B cell (primary cell): ENCODE measurements around the gene DUT. TPM values are rescaled to one million over a fixed set of nuclear protein-coding genes. Genes with fewer than 3 reads are reported as not detected.

Experiments used
- ATAC-seq: fragments of 200-7000 bp; cut with Tn5 transposase; one replicate; pipeline ENCODE4 v1.10.0; 2021; ENCODE audit warnings: low read depth, mild to moderate bottlenecking, moderate number of reproducible peaks, moderate library complexity
- CTCF ChIA-PET: fragments of 350-600 bp; sonication (Branson Sonifier 250); formaldehyde crosslinking; loops from one replicate; lab custom pipeline; 2021; ENCODE audit warnings: antibody characterized with exemption, inconsistent platforms; lab: Charles Lee
- POLR2A ChIA-PET: fragments of 350-600 bp; sonication (Branson Sonifier 250); formaldehyde crosslinking; loops from one replicate; lab custom pipeline; 2021; ENCODE audit warnings: antibody characterized with exemption; lab: Charles Lee
- DNase-seq: peaks from one replicate; pipeline ENCODE4 v3.0.0; 2013
- H2AFZ ChIP-seq: 2 replicates; pipeline ENCODE4 v1.6.1; 2012; ENCODE audit warnings: mild to moderate bottlenecking, low read depth, low read length; ENCODE audit not compliant: insufficient read depth, poor library complexity, severe bottlenecking
- H3K27ac ChIP-seq, 2 donors: 1 replicate in 1 of 2; 2 replicates in 1 of 2; pipeline ENCODE4 v1.5.1; 2012 to 2013; ENCODE audit warnings: low read length in 2 of 2, mild to moderate bottlenecking in 2 of 2, moderate library complexity in 1 of 2
- H3K27me3 ChIP-seq, 4 experiments: fragments of 200-600 bp in 1 of 4; sonication (generic) in 1 of 4; replicated peaks in 1 of 4; 1 replicate in 2 of 4; 2 replicates in 2 of 4; pipeline versions ENCODE4 v1.6.1 to v1.7.0; 2013 to 2016; ENCODE audit warnings: low read length in 3 of 4, mild to moderate bottlenecking in 2 of 4, mixed read lengths in 1 of 4, moderate library complexity in 1 of 4; ENCODE audit not compliant: insufficient read depth in 4 of 4, control insufficient read depth in 3 of 4; ENCODE audit errors: control extremely low read depth in 1 of 4
- H3K36me3 ChIP-seq, 2 experiments: replicated peaks in 1 of 2; 1 replicate in 1 of 2; 2 replicates in 1 of 2; pipeline versions ENCODE4 v1.6.1 to v1.7.1; 2013; ENCODE audit warnings: low read length in 1 of 2; ENCODE audit not compliant: insufficient read depth in 2 of 2, control insufficient read depth in 1 of 2; ENCODE audit errors: control extremely low read depth in 1 of 2, extremely low read depth in 1 of 2
- H3K4me1 ChIP-seq, 2 donors: fragments of 200-600 bp in 1 of 2; sonication (generic) in 1 of 2; 1 replicate in 1 of 2; 2 replicates in 1 of 2; pipeline versions ENCODE4 v1.5.1 to v1.6.1; 2013 to 2017; ENCODE audit warnings: low read length in 2 of 2; ENCODE audit not compliant: control insufficient read depth in 2 of 2, insufficient read depth in 2 of 2
- H3K4me2 ChIP-seq: replicated peaks from 2 replicates; pipeline ENCODE3; 2012; ENCODE audit warnings: mild to moderate bottlenecking, low read depth, low read length; ENCODE audit not compliant: poor library complexity, severe bottlenecking
- H3K4me3 ChIP-seq, 5 experiments: fragments of 200-600 bp in 1 of 5; sonication (generic) in 1 of 5; 1 replicate in 3 of 5; 2 replicates in 2 of 5; pipeline versions ENCODE4 v1.5.1 to v1.7.0; 2011 to 2016; ENCODE audit warnings: low read length in 4 of 5, mild to moderate bottlenecking in 4 of 5, low read depth in 2 of 5, control low read depth in 1 of 5, moderate library complexity in 1 of 5; ENCODE audit not compliant: insufficient read depth in 1 of 5; ENCODE audit errors: control extremely low read depth in 1 of 5, extremely low read depth in 1 of 5
- H3K79me2 ChIP-seq: fragments of 200-600 bp; sonication (generic); one replicate; pipeline ENCODE4 v1.6.0; 2016; ENCODE audit warnings: low read length; ENCODE audit not compliant: control insufficient read depth, insufficient read depth
- H3K9ac ChIP-seq: fragments of 200-600 bp; sonication (generic); 2 replicates; pipeline ENCODE4 v1.6.1; 2017; ENCODE audit warnings: mild to moderate bottlenecking, low read length, moderate library complexity
- H3K9me3 ChIP-seq, 3 donors: one replicate each; pipeline versions ENCODE4 v1.6.1 to v1.7.1; 2013; ENCODE audit warnings: low read length in 2 of 3; ENCODE audit not compliant: control insufficient read depth in 2 of 3, insufficient read depth in 1 of 3; ENCODE audit errors: control extremely low read depth in 1 of 3
- H4K20me1 ChIP-seq: 2 replicates; pipeline ENCODE4 v1.6.0; 2012; ENCODE audit warnings: mild to moderate bottlenecking, low read length; ENCODE audit not compliant: insufficient read depth, control insufficient read depth, poor library complexity, severe bottlenecking
- H3K27ac Mint-ChIP-seq: one replicate; pipeline ENCODE4 v1.8.0; 2021; ENCODE audit warnings: mixed read lengths
- H3K27me3 Mint-ChIP-seq: one replicate; pipeline ENCODE4 v1.8.0; 2021; ENCODE audit warnings: mixed read lengths
- H3K4me1 Mint-ChIP-seq: one replicate; pipeline ENCODE4 v1.8.0; 2021; ENCODE audit warnings: mixed read lengths
- H3K4me3 Mint-ChIP-seq: one replicate; pipeline ENCODE4 v1.8.0; 2021; ENCODE audit warnings: mixed read lengths
- H3K9me3 Mint-ChIP-seq: one replicate; pipeline ENCODE4 v1.8.0; 2022; ENCODE audit warnings: mixed read lengths; ENCODE audit not compliant: insufficient read depth
- CTCF ChIP-seq: fragments of 200-600 bp; IDR thresholded peaks from one replicate; pipeline ENCODE4 v1.8.0; 2022; ENCODE audit warnings: antibody characterized with exemption, mild to moderate bottlenecking
- EZH2 ChIP-seq: IDR thresholded peaks from 2 replicates; pipeline ENCODE4 v1.6.1; 2012; ENCODE audit warnings: borderline replicate concordance, low read depth, mild to moderate bottlenecking, moderate library complexity, low read length; ENCODE audit not compliant: insufficient read depth, poor library complexity, severe bottlenecking
- WGBS: methylation state at CpG from one replicate; pipeline ENCODE4 v1.1.5; 2013; ENCODE audit warnings: missing lambda C conversion rate; ENCODE audit not compliant: insufficient coverage; 5-methylcytosine and 5-hydroxymethylcytosine counted together
- intact Hi-C: fragments of 100-400 bp; cut with micrococcal nuclease; formaldehyde crosslinking; loops from one replicate; pipeline ENCODE4 v1.10.0; 2022
- polyA plus RNA-seq: library from polyadenylated mRNA; depleted of rRNA; stranded (reverse); fragments of >200 nt; gene quantifications from 2 replicates; pipeline ENCODE4 v1.2.3, GENCODE V29; 2012
- total RNA-seq, 2 donors: library from RNA; stranded (reverse); fragments of 120-200 nt in 1 of 2; gene quantifications; 1 replicate in 1 of 2; 2 replicates in 1 of 2; pipeline versions ENCODE4 v1.2.3 to v1.2.4, GENCODE V29; 2013 to 2022

The DUT gene
- total and polyA plus RNA-seq, 2 donors (not counting 1 experiment from before 2014, with no cell fraction given) = 59.5 to 84.7 TPM

DNA sequence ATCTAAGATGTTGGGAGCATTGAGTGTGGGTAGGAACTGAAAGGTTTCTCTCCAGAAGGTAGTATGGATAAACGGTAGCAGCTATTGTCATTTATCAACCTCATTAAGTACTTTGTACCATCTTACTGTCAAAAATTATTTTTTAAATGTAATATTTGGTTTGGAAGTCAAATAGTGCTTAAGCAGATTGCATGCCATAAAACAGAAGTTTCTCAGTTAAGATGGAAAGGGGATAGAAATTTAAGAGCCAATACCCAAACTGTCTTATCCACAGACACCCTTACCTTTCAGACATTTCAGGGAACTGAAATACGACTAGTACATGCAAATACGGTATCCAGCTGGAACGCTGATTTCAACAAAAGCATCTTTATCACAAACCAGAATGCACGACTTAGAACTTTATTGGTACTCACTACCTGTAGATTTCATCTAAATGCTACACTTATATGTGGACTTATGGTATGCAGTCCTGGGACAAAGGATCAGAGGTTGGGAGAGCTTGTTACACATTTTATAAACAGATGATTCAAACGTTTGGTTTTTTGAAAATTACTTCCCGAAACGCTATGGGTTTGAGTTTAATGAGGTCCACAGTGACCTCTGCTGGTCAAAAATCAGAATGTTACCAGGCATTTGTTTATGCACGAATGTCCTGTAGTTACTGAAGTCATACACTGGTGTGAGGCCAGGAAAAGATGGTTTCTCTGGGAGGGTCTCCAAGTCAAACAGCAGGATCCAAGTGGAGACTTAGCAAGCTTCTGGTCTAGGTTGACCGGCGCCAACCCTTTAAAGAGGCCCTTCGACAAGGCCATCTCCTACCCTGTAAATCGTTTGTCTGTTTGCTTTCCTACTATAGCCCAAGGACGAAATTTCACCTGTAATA, 45.7 kb upstream of the DUT start:
- no peak overlapping the region for H3K27ac Mint-ChIP-seq
- peaks cover 3% of the 10 kb centered on the region in 2 donors for H3K4me1 ChIP-seq
- H3K79me2 ChIP-seq = no peaks in the 10 kb centered on the region
- peaks cover 6% of the 10 kb centered on the region for H3K4me1 Mint-ChIP-seq
- no peak overlapping the region for H3K27ac ChIP-seq
- TF ChIP-seq EZH2 = no peak
- TF ChIP-seq CTCF = peak; percentile 87
- peak overlapping the region; percentile 21 for H3K9ac ChIP-seq
- no peaks in the 10 kb centered on the region for H3K27me3 Mint-ChIP-seq
- H4K20me1 ChIP-seq = no peaks in the 10 kb centered on the region
- DNase-seq = peak; percentile 68
- no peak overlapping the region for H3K4me3 ChIP-seq
- WGBS = 16% methylated on average over 5 of the region's 14 CpGs
- intact Hi-C loops = no loop called here
- ChIA-PET CTCF (interaction anchor here (0.6 to 5.0 kb wide), 18 partner anchors 9 to 1976 kb away, joined by 3 to 38 read pairs (median 4); no protein-coding TSS in a partner anchor), POLR2A (no interaction called here)
- no peaks in the 10 kb centered on the region for H3K9me3 ChIP-seq
- H3K4me2 ChIP-seq = peak overlapping the region; percentile 32
- ATAC-seq = peak; percentile 63
- H3K36me3 ChIP-seq = no peaks in the 10 kb centered on the region
- peak overlapping the region; percentile 51 for H2AFZ ChIP-seq
- no peaks in the 10 kb centered on the region for H3K27me3 ChIP-seq
- peak overlapping the region; percentile 37 for H3K4me3 Mint-ChIP-seq
- H3K9me3 Mint-ChIP-seq = no peaks in the 10 kb centered on the region

GRCh38 chr15:48289628-48290027, 41.6 kb upstream of the DUT start:
- no peaks in the 10 kb centered on the region for H3K27me3 Mint-ChIP-seq
- DNase-seq (no peak), ATAC-seq (no peak)
- ChIA-PET CTCF (no interaction called here), POLR2A (no interaction called here)
- Histone ChIP-seq H3K4me1 (peaks cover 3% of the 10 kb centered on the region in 2 donors), H3K4me3 (no peak overlapping the region), H3K9ac (no peak overlapping the region), H3K9me3 (no peaks in the 10 kb centered on the region), H3K4me2 (no peak overlapping the region), H3K36me3 (no peaks in the 10 kb centered on the region), H3K27ac (no peak overlapping the region), H4K20me1 (no peaks in the 10 kb centered on the region), H2AFZ (no peak overlapping the region), H3K27me3 (no peaks in the 10 kb centered on the region), H3K79me2 (no peaks in the 10 kb centered on the region)
- H3K4me3 Mint-ChIP-seq = no peak overlapping the region
- H3K9me3 Mint-ChIP-seq = no peaks in the 10 kb centered on the region
- intact Hi-C loops = no loop called here
- no peak overlapping the region for H3K27ac Mint-ChIP-seq
- TF ChIP-seq CTCF (no peak), EZH2 (no peak)
- peaks cover 6% of the 10 kb centered on the region for H3K4me1 Mint-ChIP-seq
- no CpG with 5 or more reads among the region's 2 CpGs for WGBS
